ENCODE measurements around the gene BOD1. TPM values are rescaled to one million over a fixed set of nuclear protein-coding genes. Genes with fewer than 3 reads are reported as not detected.

Gene BOD1
- total and polyA plus RNA-seq, 9 of the 15 experiments (the other 6 are each of a cell fraction or from before 2014, with no cell fraction given): 10.1 to 31.6 (median 22.6) TPM

GRCh38 chr5:173616577-173617118 is at the start of gene BOD1 (continued):
- peak; percentile 87 to 100 for TF ChIP-seq AFF1 (IDR thresholded peaks at IDR 0.05; ENCODE audit: low read depth in 1 of 2, partially characterized antibody in 2 of 2)
- peak; percentile 85 for TF ChIP-seq ATF4 (CRISPR knock-in tag; IDR thresholded peaks at IDR 0.05)
- TF ChIP-seq NCOA2 (IDR thresholded peaks at IDR 0.05; ENCODE audit: partially characterized antibody in 2 of 2): no peak
- peak; percentile 59 to 69 for TF ChIP-seq E2F6 (IDR thresholded peaks at IDR 0.05; ENCODE audit: borderline replicate concordance in 1 of 2, extremely low read depth in 1 of 2, insufficient read depth in 1 of 2, insufficient read length in 1 of 2, low read depth in 1 of 2, low read length in 1 of 2, poor library complexity in 1 of 2, severe bottlenecking in 1 of 2)
- TF ChIP-seq EP400 (IDR thresholded peaks at IDR 0.05): peak; percentile 90
- peak; percentile 87; the same call in 1 of the 2 replicates for TF ChIP-seq BACH1 (tag; IDR thresholded peaks at IDR 0.05)
- TF ChIP-seq ZNF583 (CRISPR knock-in tag; IDR thresholded peaks at IDR 0.05): peak; percentile 93
- no peak for TF ChIP-seq PATZ1 (CRISPR knock-in tag; IDR thresholded peaks at IDR 0.05; ENCODE audit: borderline replicate concordance)
- peak; percentile 42 for TF ChIP-seq CBFA2T3 (IDR thresholded peaks at IDR 0.05)
- TF ChIP-seq ZNF12 (CRISPR knock-in tag; IDR thresholded peaks at IDR 0.05): no peak
- TF ChIP-seq SIN3B (IDR thresholded peaks at IDR 0.05; ENCODE audit: low read depth): peak; percentile 51; the same call in 1 of the 2 replicates
- peak; percentile 95 for TF ChIP-seq ZNF584 (CRISPR knock-in tag; IDR thresholded peaks at IDR 0.05; ENCODE audit: low read depth)
- TF ChIP-seq ZBTB9 (CRISPR knock-in tag; IDR thresholded peaks at IDR 0.05): peak; percentile 92; the same call in 1 of the 2 replicates
- no peak for TF ChIP-seq SNRNP70 (optimal IDR thresholded peaks at IDR 0.05; ENCODE audit: low read depth, low read length)
- peak; percentile 57 to 73; a peak in 3 of 4 replicates for TF ChIP-seq KDM1A (IDR thresholded peaks at IDR 0.05)
- no peak for TF ChIP-seq PTRF (tag; IDR thresholded peaks at IDR 0.05)
- TF ChIP-seq SMAD4 (CRISPR knock-in tag; conservative IDR thresholded peaks at IDR 0.05): peak; percentile 88
- no peak for TF ChIP-seq HMG20B (CRISPR knock-in tag; IDR thresholded peaks at IDR 0.05)
- peak; percentile 98 for TF ChIP-seq MBD2 (IDR thresholded peaks at IDR 0.05; ENCODE audit: borderline replicate concordance, low read depth)

All from K562 (cell line).